H9 (cell line): ENCODE measurements around the gene EFNB3. TPM values are rescaled to one million over a fixed set of nuclear protein-coding genes. Genes with fewer than 3 reads are reported as not detected.

Experiments
- DNase-seq: peaks from one replicate; pipeline ENCODE4 v3.0.0-alpha.2; 2017
- H2AFZ ChIP-seq: one replicate; pipeline ENCODE4 v1.6.1; 2013; ENCODE audit warnings: mild to moderate bottlenecking, low read length, control low read depth, moderate library complexity
- H2AK5ac ChIP-seq: 2 replicates; pipeline ENCODE4 v1.6.1; 2013; ENCODE audit warnings: low read length, control low read depth, mixed read lengths; ENCODE audit not compliant: insufficient read length
- H2BK120ac ChIP-seq: one replicate; pipeline ENCODE4 v1.6.1; 2013; ENCODE audit warnings: low read depth, mild to moderate bottlenecking, low read length, control low read depth, inconsistent platforms; ENCODE audit not compliant: poor library complexity, severe bottlenecking
- H2BK12ac ChIP-seq: 2 replicates; pipeline ENCODE4 v1.6.1; 2013; ENCODE audit warnings: low read length, control low read depth, mixed read lengths, low read depth; ENCODE audit not compliant: insufficient read length
- H2BK15ac ChIP-seq: 2 replicates; pipeline ENCODE4 v1.6.1; 2013; ENCODE audit warnings: low read depth, low read length, control low read depth
- H2BK20ac ChIP-seq: one replicate; pipeline ENCODE4 v1.6.1; 2013; ENCODE audit warnings: low read depth, mild to moderate bottlenecking, low read length, control low read depth, inconsistent platforms; ENCODE audit not compliant: poor library complexity, severe bottlenecking
- H2BK5ac ChIP-seq: 2 replicates; pipeline ENCODE4 v1.6.1; 2013; ENCODE audit warnings: low read length, control low read depth, mixed read lengths; ENCODE audit not compliant: insufficient read length
- H3K14ac ChIP-seq: 2 replicates; pipeline ENCODE4 v1.6.1; 2013; ENCODE audit warnings: low read length, control low read depth; ENCODE audit not compliant: insufficient read depth
- H3K18ac ChIP-seq: 2 replicates; pipeline ENCODE4 v1.6.1; 2013; ENCODE audit warnings: low read depth, mild to moderate bottlenecking, mixed read lengths, low read length, control low read depth; ENCODE audit not compliant: insufficient read length
- H3K23ac ChIP-seq: 2 replicates; pipeline ENCODE4 v1.6.1; 2013; ENCODE audit warnings: low read length, control low read depth, mixed read lengths, low read depth; ENCODE audit not compliant: insufficient read length
- H3K23me2 ChIP-seq: 2 replicates; pipeline ENCODE4 v1.6.1; 2013; ENCODE audit warnings: low read depth, mild to moderate bottlenecking, mixed read lengths, low read length, control low read depth; ENCODE audit not compliant: insufficient read length, poor library complexity, severe bottlenecking
- H3K27ac ChIP-seq: 2 replicates; pipeline ENCODE4 v1.5.1; 2013; ENCODE audit warnings: low read length, control low read depth, mixed read lengths, low read depth; ENCODE audit not compliant: insufficient read length
- H3K27me3 ChIP-seq: 2 replicates; pipeline ENCODE4 v1.6.1; 2013; ENCODE audit warnings: low read length, control low read depth, inconsistent platforms; ENCODE audit not compliant: insufficient read depth
- H3K4ac ChIP-seq: 2 replicates; pipeline ENCODE4 v1.6.1; 2013; ENCODE audit warnings: low read depth, mild to moderate bottlenecking, control low read depth, inconsistent platforms, low read length, moderate library complexity
- H3K4me1 ChIP-seq: 2 replicates; pipeline ENCODE4 v1.6.1; 2013; ENCODE audit warnings: low read length, control low read depth, inconsistent platforms; ENCODE audit not compliant: insufficient read depth
- H3K4me2 ChIP-seq: 2 replicates; pipeline ENCODE4 v1.6.1; 2013; ENCODE audit warnings: low read length, control low read depth, mixed read lengths; ENCODE audit not compliant: insufficient read length, insufficient read depth
- H3K56ac ChIP-seq: 2 replicates; pipeline ENCODE4 v1.6.1; 2013; ENCODE audit warnings: low read depth, mild to moderate bottlenecking, mixed read lengths, low read length, control low read depth; ENCODE audit not compliant: insufficient read length
- H3K79me1 ChIP-seq: 2 replicates; pipeline ENCODE4 v1.6.1; 2013; ENCODE audit warnings: low read depth, mild to moderate bottlenecking, moderate library complexity, low read length, control low read depth, inconsistent platforms; ENCODE audit not compliant: insufficient read depth, poor library complexity, severe bottlenecking
- H3K79me2 ChIP-seq: 2 replicates; pipeline ENCODE4 v1.6.1; 2013; ENCODE audit warnings: low read length, control low read depth, inconsistent platforms; ENCODE audit not compliant: insufficient read depth
- H3K9ac ChIP-seq: 2 replicates; pipeline ENCODE4 v1.6.1; 2013; ENCODE audit warnings: low read length, control low read depth, mixed read lengths; ENCODE audit not compliant: insufficient read length; ENCODE audit errors: extremely low read depth
- H3K9me3 ChIP-seq: one replicate; pipeline ENCODE4 v1.6.1; 2013; ENCODE audit warnings: low read depth, low read length, inconsistent platforms; ENCODE audit not compliant: control insufficient read depth
- H3T11ph ChIP-seq: one replicate; pipeline ENCODE4 v1.6.1; 2013; ENCODE audit warnings: mild to moderate bottlenecking, low read length, control low read depth, inconsistent platforms
- H4K20me1 ChIP-seq: one replicate; pipeline ENCODE4 v1.6.1; 2013; ENCODE audit not compliant: control insufficient read depth, insufficient read length, insufficient read depth
- H4K5ac ChIP-seq: 2 replicates; pipeline ENCODE4 v1.6.1; 2013; ENCODE audit warnings: low read depth, mild to moderate bottlenecking, mixed read lengths, low read length, control low read depth; ENCODE audit not compliant: insufficient read length
- H4K8ac ChIP-seq: replicated peaks from 2 replicates; pipeline ENCODE4 v1.6.1; 2013; ENCODE audit warnings: low read length, control low read depth, mixed read lengths, low read depth; ENCODE audit not compliant: insufficient read length
- H4K91ac ChIP-seq: 2 replicates; pipeline ENCODE4 v1.6.1; 2013; ENCODE audit warnings: low read depth, mild to moderate bottlenecking, moderate library complexity, mixed read lengths, low read length, control low read depth; ENCODE audit not compliant: insufficient read length
- H3K27ac Mint-ChIP-seq, 3 experiments: 2 replicates in 2 of 3; 3 replicates in 1 of 3; pipeline ENCODE4 v1.8.0; 2020 to 2021; ENCODE audit warnings: mixed read lengths in 3 of 3, mild to moderate bottlenecking in 1 of 3, moderate library complexity in 1 of 3
- H3K27me3 Mint-ChIP-seq: 2 replicates; pipeline ENCODE4 v1.8.0; 2021; ENCODE audit warnings: low read depth, mild to moderate bottlenecking, moderate library complexity, mixed read lengths
- H3K36me3 Mint-ChIP-seq, 3 experiments: 2 replicates in 2 of 3; 3 replicates in 1 of 3; pipeline ENCODE4 v1.8.0; 2020 to 2021; ENCODE audit warnings: low read depth in 3 of 3, mixed read lengths in 3 of 3; ENCODE audit not compliant: insufficient read depth in 1 of 3
- H3K4me1 Mint-ChIP-seq, 2 experiments: 2 replicates each; pipeline ENCODE4 v1.8.0; 2020; ENCODE audit warnings: mixed read lengths in 2 of 2
- H3K4me3 Mint-ChIP-seq, 2 experiments: 2 replicates in 1 of 2; 3 replicates in 1 of 2; pipeline ENCODE4 v1.8.0; 2020 to 2021; ENCODE audit warnings: mild to moderate bottlenecking in 2 of 2, mixed read lengths in 2 of 2, moderate library complexity in 1 of 2
- H3K9me3 Mint-ChIP-seq, 2 experiments: 2 replicates in 1 of 2; 3 replicates in 1 of 2; pipeline ENCODE4 v1.8.0; 2020; ENCODE audit warnings: mild to moderate bottlenecking in 2 of 2, mixed read lengths in 2 of 2, moderate library complexity in 1 of 2
- CTCF ChIP-seq: fragments of 200-600 bp; sonication (generic); conservative IDR thresholded peaks from 3 replicates; pipeline ENCODE4 v1.8.0; 2021; ENCODE audit warnings: antibody characterized with exemption, mild to moderate bottlenecking
- WGBS: extraction: QIAGEN DNeasy Blood & Tissue Kit; methylation state at CpG from one replicate; pipeline ENCODE4 v1.1.7; 2013; ENCODE audit warnings: missing lambda C conversion rate, low lambda C conversion rate, mixed read lengths; ENCODE audit not compliant: insufficient read length; ENCODE audit errors: extremely low coverage; 5-methylcytosine and 5-hydroxymethylcytosine counted together
- total RNA-seq: library from RNA; stranded (reverse); gene quantifications from 2 replicates; pipeline ENCODE4 v1.2.1, GENCODE V29; 2021

The EFNB3 gene
- total RNA-seq, 1 experiment from 2014 or later: 11.3 TPM

DNA sequence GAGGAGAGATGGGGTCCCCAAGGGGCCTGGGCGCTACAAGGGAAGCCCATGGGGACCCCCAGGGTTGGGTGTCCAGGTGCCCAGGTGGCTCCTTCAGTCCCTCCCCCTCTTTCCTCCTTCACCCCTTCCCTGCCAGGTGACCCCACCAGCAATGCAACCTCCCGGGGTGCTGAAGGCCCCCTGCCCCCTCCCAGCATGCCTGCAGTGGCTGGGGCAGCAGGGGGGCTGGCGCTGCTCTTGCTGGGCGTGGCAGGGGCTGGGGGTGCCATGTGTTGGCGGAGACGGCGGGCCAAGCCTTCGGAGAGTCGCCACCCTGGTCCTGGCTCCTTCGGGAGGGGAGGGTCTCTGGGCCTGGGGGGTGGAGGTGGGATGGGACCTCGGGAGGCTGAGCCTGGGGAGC lies 4.0 kb downstream of the EFNB3 start:
- no peaks in the 10 kb centered on the region for H4K20me1 ChIP-seq
- no peak overlapping the region for H3K4ac ChIP-seq
- Mint-ChIP-seq H3K9me3 (no peaks in the 10 kb centered on the region), H3K4me3 (no peak overlapping the region), H3K4me1 (peaks cover 41 to 51% of the 10 kb centered on the region in 2 experiments), H3K27ac (no peak overlapping the region), H3K36me3 (peaks cover 0 to 7% (median 0%) of the 10 kb centered on the region in 3 experiments; a peak in 3 of 7 replicates), H3K27me3 (peaks cover 51% of the 10 kb centered on the region)
- H3K56ac ChIP-seq: no peak overlapping the region
- no peak overlapping the region for H3K18ac ChIP-seq
- H3K23me2 ChIP-seq: peaks cover 17% of the 10 kb centered on the region
- H2AFZ ChIP-seq: no peak overlapping the region
- no peak overlapping the region for H3K14ac ChIP-seq
- no peak for TF ChIP-seq CTCF
- H3K4me2 ChIP-seq: no peak overlapping the region
- H4K8ac ChIP-seq: no peak overlapping the region
- no peaks in the 10 kb centered on the region for H3K79me1 ChIP-seq
- H3K9me3 ChIP-seq: no peaks in the 10 kb centered on the region
- DNase-seq: no peak
- no CpG with 5 or more reads among the region's 11 CpGs for WGBS
- H2BK5ac ChIP-seq: no peak overlapping the region
- H3K79me2 ChIP-seq: no peaks in the 10 kb centered on the region
- H4K91ac ChIP-seq: no peak overlapping the region
- no peak overlapping the region for H4K5ac ChIP-seq
- H3K4me1 ChIP-seq: peaks cover 3% of the 10 kb centered on the region
- no peak overlapping the region for H2BK20ac ChIP-seq
- H2BK15ac ChIP-seq: no peak overlapping the region
- H3K9ac ChIP-seq: no peak overlapping the region
- no peak overlapping the region for H3T11ph ChIP-seq
- no peak overlapping the region for H3K27ac ChIP-seq
- H2BK12ac ChIP-seq: no peak overlapping the region
- H3K23ac ChIP-seq: no peak overlapping the region
- no peak overlapping the region for H2AK5ac ChIP-seq
- no peak overlapping the region for H2BK120ac ChIP-seq
- no peaks in the 10 kb centered on the region; the same call in 1 of the 2 replicates for H3K27me3 ChIP-seq
